GM18520 (cell line): ENCODE measurements around the gene RHEBL1.

Experiments used
- ATAC-seq: cut with Tn5 transposase; IDR thresholded peaks from one replicate; pipeline ENCODE4 v1.9.1; 2021; ENCODE audit not compliant: unreplicated experiment

The RHEBL1 gene

DNA sequence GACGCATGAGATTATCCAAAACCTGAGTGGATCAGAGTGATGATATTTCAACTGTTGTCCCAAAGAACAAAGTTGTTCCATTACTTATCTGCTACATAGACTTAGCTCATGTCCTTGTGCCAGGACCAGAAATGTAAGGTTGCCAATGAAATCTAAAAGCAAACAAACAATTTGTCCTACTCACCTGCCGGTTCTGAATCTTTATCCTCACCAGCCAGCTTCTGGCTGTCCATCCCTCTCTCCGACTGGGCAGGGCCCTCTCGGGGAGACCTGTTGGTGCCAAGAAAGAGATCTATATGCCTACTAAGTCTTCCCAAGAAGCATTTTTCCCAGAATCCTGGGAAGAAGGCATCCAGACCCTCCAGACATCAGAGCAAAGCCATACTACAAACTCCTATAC, 14.7 kb downstream of the RHEBL1 start:
- no peak for ATAC-seq

DNA sequence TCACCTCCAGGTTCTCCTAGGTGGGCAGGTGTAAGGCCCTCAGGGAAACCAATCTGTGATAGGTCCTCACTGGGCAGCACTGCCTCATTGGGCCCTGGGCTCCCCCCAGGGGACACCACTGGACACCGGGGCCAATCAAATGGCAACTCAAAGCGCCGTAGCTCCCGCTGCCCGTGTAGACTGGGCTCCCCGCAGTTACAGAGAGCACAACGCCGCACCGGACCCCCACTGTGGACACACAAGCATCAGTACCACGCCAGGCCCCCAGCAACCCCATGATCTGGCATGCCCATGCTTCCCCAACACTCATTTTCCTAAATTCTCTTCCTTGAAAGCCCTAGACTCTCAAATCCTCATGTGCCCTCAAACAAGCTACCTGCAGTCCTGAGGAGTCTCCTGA, 15.3 kb downstream of the RHEBL1 start:
- ATAC-seq = no peak

DNA sequence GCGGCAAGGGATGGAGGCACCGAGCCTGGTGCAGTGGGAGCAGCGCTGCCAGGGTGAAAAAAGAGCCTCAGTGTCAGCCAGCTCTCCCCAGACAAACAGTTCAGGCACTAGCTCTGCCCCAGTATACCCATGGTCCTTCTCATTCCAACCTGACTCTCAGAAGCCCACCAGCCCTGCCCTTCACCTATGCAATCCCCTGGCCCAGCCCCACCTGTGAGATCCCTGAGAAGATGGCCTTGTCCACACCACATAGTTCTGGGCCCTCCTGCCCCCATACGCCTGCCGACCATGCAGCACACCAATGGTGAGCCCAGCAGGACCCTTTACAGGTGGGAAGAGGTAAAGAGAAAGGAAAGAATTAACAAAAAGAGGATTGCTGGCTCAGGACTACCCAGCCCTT, 15.7 kb downstream of the RHEBL1 start:
- no peak for ATAC-seq

DNA sequence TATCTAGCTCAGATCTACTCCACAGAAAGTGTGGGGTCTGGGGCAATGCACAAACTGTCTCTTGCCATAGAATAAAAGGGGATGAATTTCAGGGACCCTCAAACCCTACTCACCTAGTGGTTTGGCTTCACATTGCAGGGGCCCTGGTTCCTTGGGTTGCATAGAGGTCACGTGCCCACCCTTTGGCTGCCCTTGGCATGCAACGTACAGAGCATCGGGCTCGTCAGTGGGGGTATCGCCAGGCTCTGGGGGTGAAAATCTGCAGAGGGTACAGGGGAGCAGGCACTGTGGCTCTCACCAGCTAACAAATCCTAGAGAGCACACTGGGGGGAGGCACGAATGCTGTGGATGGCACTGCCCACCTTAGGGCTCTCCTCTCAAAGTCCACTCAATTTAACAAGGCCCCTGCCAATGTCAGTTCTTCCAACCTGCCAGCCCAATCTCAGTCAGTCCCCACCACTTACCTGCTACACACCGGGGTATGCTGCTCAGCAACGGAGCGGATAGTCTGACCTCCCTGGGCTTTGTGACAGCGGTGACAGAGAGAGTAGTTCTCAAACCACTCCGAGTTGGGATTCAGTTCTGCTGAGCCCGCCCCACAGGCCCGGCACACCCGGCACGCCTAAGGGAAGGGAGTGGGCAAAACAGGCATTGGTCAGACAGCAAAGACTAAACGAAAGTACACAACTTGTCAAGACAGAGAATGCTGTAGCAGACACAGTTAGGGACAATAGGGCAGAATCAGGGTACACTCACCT, 17.1 kb downstream of the RHEBL1 start:
- no peak for ATAC-seq

DNA sequence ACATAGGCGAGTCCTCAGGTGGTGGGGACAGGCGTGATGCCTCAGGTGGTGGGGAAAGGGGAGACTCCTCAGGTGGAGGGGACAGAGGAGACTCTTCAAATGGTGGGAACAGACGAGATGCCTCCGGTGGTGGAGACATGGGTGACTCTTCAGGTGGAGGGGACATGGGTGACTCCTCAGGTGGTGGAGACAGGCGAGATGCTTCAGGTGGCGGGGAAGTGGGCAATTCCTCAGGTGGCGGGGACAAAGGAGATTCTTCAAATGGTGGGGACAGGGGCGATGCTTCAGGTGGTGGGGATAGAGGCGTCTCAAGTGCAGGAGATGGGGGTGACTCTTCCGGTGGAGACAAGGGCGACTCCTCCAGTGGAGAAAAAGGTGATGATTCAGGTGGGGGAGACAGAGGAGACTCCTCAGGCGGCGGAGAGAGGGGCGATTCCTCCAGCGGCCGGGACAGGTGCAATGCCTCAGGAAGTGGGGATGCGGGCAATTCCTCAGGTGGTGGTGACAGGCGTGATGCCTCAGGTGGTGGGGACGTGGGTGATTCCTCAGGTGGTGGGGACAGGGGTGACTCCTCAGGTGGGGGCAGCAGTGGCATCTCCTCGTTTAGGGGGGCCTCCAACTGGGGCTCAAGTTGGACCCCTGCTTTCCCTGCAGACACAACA, 17.9 kb downstream of the RHEBL1 start:
- no peak for ATAC-seq

DNA sequence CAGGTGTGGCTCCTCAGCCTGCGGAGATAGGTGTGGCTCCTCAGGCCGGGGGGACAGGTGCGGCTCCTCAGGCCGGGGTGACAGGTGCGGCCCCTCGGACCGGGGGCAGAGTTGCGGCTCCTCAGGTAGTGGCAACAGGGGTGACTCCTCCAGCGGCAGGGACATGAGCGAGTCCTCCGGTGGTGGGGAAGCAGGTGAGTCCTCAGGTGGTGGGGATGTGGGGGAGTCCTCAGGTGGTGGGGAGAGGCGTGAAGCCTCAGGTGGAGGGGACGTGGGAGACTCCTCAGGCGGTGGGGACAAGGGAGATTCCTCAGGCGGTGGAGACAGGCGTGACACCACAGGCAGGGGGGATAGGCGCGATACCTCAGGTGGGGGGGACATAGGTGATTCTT, 18.4 kb downstream of the RHEBL1 start:
- no peak for ATAC-seq

DNA sequence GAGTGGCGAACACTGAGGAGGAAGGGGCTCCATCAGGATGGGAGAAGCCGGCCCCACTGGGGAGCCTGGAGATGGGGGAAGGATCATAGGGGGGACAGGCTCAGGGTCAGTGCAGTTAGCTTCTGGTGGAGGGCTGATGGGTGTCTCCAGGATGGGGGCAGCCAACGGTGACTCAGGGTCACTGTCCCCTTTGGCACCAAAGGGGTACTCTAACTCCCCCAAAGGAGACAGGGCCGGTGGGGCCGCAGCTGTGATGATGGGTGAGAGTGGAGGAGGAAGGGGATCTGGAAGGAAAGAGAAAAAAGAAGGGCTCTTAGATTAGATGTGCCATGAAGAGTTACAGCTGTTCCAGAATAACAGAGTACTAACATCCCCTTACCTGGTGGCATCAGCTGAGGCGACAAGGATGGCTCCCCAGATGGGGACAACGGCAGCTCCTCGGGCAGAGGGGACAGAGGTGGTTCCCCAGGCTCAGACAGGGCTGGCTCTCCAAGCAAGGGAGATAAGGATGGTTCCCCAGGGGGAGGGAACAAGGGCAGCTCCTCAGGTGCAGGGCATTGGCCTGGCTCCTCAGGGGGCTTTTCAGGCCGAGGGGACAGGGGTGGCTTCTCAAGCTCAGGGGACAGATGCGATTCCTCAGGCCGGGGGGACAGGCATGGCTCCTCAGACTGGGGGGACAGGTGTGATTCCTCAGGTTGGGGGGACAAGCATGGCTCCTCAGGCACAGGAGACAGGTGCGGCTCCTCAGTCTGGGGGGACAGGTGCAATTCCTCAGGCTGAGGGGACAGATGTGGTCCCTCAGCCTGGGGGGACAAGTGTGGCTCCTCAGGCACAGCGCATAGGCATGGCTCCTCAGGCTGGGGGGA, 19.0 kb downstream of the RHEBL1 start:
- no peak for ATAC-seq

DNA sequence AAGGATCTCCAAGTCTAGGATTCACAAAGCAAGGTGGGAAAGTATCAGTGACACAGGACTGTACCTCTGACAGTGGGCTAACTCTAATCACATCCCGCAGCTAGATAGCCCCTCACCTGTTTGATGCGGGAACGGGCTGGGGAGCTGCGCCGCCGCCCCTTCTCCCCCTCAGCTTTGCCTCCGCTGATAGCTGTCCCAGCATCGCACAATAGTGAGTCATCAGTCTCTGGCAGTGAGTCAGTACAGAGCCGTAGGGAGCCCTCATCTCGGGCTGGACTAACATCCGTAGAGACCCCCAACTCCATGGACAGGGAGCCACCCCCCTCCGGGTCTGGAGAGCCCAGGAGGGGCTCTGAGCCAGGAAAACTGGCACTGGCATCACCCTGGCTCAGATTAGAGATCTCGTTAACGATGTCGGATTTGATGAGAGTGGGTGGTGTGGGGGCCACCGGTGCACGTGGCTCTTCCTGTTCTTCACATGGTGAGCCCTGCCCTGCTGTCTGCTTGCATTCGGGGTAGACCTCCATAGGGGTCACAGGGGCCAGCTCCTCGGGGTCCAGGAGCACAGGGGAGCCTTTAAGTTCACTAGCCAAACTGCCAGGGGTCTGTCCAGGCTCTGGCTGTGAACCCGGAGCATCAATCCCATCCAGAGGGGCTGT, 20.1 kb downstream of the RHEBL1 start:
- no peak for ATAC-seq

DNA sequence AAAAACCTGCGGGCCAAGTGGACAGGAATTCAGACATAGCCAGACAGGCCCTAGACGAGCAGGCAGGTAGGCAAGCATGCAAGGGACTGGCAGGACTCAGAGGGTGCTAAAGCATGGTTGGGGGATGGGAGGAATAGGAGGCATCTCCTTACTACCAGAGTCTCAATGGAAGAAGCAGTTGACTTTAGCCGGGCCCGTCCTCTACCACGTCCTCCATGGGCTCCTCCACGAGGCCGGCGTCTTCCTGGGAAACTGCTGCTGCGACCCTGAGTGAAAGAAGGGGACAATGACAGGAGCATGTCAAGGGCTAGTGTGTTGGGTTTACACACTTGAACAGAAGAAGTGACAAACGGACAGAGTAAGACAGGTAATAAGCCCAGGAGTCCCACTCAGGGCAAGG, 20.8 kb downstream of the RHEBL1 start:
- ATAC-seq = no peak

DNA sequence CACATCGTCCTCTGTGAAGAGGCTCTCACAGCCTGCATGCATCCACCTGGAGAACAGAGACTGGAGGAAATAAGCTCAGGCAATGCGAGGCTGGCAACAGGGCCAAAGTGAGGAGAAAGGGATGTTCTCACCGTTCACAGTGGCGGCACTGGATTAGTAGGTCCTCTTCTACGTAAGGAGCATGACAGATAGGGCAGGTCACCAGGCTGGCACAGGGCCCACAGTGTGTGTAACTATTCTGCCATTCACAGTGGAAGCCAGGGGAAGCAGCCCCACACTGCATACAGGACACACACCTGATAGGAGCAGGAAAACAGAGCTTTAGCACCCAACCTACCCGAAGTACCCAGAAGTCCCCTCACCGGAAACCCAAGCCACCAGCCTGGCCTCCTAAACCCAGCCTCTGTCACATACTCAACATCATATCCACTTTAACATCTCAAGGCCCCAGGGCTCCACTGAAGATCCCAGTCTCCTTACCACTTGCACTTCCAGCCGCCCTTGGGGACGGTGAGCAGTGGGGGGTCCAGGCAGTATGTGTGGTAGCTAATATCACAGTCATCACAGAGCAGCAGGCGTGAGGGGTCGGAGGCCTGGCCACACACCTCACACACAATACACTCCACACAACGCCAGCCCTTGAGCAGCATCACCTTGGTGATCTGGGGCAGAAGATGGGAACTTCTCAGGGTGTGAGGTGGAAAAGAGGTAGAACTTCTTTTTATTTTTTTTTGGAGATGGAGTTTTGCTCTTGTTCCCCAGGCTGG, 23.5 kb downstream of the RHEBL1 start:
- ATAC-seq = no peak

DNA sequence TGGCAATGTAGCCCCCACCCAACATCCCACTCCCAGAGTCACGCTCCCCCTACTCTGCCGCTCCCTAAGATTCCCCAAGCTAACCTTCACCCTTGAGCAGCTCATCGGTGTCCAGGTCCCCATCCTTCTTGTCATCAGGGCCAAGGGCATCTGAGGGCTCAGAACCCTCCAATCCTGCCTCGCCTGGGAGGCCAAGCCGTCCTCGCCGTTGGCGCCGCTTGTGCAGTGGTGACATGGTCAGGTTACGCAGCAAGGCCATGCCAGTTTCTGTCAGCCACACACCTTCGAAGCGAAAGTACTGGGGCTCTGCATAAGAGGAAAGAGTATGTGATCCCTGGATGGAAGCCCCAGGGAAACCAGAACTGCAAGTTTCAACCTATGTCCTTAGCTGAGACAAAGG, 25.1 kb downstream of the RHEBL1 start:
- no peak for ATAC-seq

DNA sequence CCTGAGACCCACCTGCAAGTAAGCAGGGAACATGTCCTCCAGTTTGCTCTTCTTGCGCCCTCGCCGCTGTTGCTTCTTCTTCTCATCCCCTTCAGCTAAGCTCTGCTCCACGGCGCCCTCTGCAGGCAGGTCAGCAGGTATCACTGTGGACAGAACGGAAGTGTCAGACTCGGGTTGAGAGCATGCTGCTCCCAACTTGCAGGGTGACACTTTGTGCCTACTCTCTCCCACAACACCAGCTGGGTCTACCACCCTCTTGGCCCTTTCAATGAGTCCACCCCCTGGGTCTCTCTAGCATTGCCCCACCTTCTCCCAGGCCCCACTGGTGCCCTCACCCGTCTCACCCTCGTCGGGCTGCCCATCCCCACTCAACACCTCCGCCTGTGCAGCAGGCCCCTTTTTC, 25.9 kb downstream of the RHEBL1 start:
- ATAC-seq = no peak

DNA sequence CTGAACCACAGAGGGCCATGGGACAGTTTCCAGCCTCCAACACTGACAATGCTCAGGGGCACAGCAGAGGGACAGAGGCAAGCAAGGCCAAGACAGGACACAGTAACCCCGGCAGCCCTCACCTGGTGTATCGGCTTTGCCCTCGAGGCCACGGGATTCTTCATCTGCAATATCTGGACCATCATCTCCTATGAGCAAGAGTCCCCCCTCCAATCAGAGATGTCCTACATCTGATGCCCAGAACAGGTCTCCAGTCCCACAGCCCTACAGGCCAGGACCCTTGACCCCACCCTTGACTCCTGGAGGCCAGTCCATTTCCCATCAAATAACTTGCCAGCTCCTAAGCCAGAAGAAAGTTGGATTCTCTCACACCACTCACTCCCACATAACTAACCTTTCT, 26.5 kb downstream of the RHEBL1 start:
- no peak for ATAC-seq

DNA sequence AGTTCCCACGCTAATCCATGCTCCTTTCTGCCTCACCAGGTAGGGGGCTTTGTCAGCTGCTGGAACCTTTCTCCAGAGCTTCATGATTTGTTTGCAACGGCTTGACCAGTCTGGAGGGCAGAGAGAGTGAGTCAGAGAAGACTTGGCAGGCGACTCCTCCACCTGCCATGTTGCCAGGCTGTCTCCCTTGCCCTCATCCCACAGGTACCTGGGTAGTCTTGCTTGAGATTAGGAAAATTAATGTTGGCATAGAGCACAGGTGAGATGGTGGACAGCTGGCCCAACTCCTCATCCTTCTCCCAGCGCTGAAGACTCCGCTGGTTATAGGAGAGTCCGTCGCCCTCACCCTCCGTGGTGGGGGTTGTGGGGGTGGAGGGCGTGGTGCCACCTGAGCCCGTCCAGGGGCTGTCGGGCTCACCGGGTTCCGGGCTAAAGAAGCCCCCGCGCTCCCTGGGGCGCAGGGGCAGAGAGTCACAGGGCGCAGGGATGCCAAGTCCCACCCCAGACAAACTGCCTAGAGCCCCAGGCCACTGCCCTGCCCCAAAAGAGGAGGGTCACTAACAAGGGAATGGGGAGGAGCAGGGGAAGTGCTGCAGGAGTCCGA, 27.8 kb downstream of the RHEBL1 start:
- no peak for ATAC-seq

DNA sequence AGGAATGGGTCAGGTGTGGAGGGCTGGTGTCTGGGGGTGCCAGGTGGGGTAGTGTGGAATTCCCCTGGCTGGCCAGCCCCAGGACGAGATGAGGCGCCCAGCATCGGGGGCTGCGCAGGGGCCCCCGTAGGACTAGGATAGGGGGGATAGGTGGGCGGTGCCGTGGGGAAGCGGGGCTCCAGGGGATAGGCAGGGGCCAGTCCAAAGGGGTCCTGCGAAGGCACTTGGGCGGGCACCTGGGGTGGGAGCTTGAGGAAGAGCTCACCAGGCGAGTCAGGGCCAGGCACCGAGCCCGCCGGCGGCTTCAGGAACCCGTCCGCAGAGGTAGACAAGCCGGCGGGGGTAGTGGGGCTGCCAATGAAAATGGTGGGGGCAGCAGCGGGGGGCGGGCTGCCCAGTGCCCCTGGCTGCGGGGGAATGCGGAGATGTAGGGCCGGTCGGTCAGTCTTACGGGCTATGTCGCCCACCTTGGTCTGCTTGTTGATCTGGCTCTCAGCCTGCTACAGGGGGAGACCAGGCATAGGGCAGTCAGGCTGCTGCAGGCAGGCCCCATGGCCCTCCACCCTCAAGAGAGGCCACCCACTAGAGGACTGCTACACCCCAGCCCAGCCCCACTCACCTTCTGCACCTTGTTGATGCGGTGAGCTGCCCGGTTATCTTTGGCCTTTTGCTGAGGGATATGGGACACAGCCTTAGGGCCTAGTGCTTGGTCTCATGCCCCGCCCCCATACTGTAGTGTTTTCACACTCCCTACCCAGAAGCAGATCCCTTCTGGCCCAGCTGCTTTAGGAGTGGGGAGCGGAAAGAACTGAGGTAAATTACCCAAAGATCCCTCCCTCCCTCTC, 28.5 kb downstream of the RHEBL1 start:
- ATAC-seq = no peak

DNA sequence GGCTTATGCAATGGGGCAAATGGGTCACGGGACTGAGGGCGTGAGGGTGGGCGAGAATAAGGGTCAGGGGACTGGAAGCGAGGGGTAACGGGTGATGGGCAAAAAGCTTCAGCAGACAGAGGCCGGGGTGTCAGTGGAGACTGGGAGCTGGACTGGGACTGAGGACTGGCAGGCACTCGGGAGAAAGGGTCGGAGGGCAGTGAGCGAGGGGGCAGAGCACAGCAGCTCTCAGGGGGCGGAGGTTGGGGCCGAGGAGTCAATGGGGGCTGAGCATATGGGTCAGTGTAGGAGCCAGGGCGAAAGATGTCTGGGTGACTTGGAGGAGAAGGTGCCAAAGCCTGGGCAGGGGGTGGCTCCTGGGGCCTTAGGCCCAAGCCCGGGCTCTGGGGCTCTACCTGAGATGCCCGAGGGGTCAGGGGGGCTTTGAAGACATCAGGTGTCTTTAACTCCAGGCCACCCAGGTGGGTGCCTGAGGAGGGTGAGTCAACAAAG, 29.4 kb downstream of the RHEBL1 start:
- ATAC-seq = no peak

DNA sequence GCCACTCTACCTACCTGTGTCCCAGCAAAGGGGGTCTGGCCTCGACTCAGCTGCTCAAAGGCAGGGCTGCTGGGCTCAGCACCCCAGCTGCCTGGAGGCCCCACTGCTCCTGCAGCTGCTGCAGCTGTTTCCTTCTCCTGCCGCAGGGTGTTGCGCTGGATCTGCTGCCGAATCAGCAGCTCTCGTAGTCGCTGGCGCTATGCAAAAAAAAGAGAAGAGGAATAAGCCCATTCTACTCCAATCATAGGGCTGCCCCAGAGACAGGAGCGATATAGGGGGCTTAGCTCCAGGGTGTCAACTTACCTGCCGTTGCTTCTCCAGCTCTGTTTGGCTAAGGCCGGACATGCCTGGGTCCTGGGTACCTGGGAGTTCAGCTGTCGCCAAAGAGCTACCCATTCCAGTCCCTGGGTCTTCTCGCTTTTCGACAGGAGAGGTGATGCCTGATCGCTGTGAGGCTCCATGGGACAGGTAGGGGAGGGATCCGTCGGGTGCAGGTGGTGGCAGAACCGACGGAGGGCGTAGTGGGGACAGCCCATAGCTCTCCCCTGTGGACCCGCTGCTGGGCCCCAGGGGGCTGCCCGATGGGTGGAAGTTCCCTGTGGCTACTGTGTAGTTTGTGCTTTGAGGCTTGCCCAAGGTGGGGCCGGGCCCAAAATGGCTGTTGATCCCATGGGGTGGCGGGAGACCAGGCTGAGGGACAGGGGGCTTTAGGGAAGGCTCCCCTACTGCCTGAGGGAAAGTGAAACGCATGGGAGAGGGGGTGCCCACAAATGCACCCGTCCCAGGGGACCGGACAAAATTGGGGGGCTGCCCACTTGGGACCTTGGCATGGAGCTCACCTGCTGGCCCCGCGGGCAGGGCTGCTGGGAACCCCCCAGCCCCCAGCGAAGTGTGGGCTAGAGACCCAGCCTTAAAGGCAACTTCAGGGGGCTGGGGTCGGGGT, 30.1 kb downstream of the RHEBL1 start:
- no peak for ATAC-seq
